Stimulated activated CD4-positive, alpha-beta T cell treated with anti-CD3 and anti-CD28 coated beads, Interleukin-2, amount 100 ng/mL, for 4 hours (primary cell): ENCODE measurements around the gene HNRNPU.

ENCODE experiments used
- DNase-seq: peaks from one replicate; pipeline ENCODE4 v3.0.0-alpha.2; 2020; ENCODE audit warnings: low read depth

HNRNPU gene

GRCh38 chr1:244862699-244863490 is 1.4 kb downstream of the HNRNPU start:
- peak; percentile 97 for DNase-seq

- DNase-seq = no peak
Measured at GRCh38 chr1:244862354-244862698, 2.0 kb downstream of the HNRNPU start.

GRCh38 chr1:244861683-244862082 is 2.7 kb downstream of the HNRNPU start:
- no peak for DNase-seq

- DNase-seq = no peak
Measured at GRCh38 chr1:244860914-244861610, 3.3 kb downstream of the HNRNPU start.

- no peak for DNase-seq
Measured at GRCh38 chr1:244860078-244860477, 4.3 kb downstream of the HNRNPU start.

- DNase-seq = no peak
Measured at GRCh38 chr1:244858357-244858756, 6.0 kb downstream of the HNRNPU start.

GRCh38 chr1:244857761-244858160 is 6.6 kb downstream of the HNRNPU start:
- no peak for DNase-seq

- DNase-seq = no peak
Measured at GRCh38 chr1:244854865-244855578, 9.3 kb downstream of the HNRNPU start.

- DNase-seq = no peak
Measured at GRCh38 chr1:244854166-244854565, 10.2 kb downstream of the HNRNPU start.

GRCh38 chr1:244852694-244853093 is 11.6 kb downstream of the HNRNPU start:
- no peak for DNase-seq

- DNase-seq = no peak
Measured at GRCh38 chr1:244851546-244852231, 12.7 kb downstream of the HNRNPU start.

- DNase-seq = no peak
Measured at GRCh38 chr1:244850896-244851295, 13.4 kb downstream of the HNRNPU start.

- DNase-seq = no peak
Measured at GRCh38 chr1:244850099-244850852, 14.1 kb downstream of the HNRNPU start.

- DNase-seq = no peak
Measured at GRCh38 chr1:244849189-244849866, 15.0 kb downstream of the HNRNPU start.

- no peak for DNase-seq
Measured at GRCh38 chr1:244846653-244847052, 17.7 kb downstream of the HNRNPU start.

- DNase-seq = no peak
Measured at GRCh38 chr1:244844155-244845121, 19.9 kb downstream of the HNRNPU start.

- no peak for DNase-seq
Measured at GRCh38 chr1:244843148-244843978, 21.0 kb downstream of the HNRNPU start.

GRCh38 chr1:244841273-244841927 is 22.9 kb downstream of the HNRNPU start:
- no peak for DNase-seq
